ENCODE data around the gene MTCL3.

MTCL3 gene

DNA sequence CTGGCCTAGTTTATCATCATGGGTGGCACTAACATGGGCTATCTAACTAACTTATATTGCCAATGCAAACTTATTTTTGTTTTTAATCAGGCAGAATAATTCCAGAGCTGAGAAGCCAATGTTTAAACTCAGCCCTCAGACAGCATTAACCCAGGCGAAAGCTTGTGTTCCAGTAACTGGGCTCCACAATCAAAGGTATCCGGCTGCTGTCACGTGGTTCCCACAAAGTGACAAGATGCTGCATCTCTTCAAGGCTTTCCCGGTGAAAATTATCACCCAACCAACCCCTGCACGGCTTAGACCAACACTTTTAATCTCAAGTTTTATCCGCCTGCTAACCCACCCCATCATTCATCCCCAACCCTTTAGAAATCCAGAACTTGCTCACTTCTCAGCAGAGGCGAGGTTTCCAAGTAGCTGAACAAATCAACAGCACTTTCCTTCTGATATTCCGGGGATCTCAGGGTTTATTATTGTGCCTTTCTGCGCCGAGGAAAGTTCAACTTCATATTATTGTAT lies 885 bp downstream of the MTCL3 start:
- intact Hi-C loops (cut with DNase I; ENCODE audit: low total_unique reads) = no loop called here
- no peak for TF ChIP-seq CTCF (IDR thresholded peaks at IDR 0.05)
- no peak for DNase-seq (ENCODE audit: low spot score in 2 of 2)
- H3K4me3 ChIP-seq (ENCODE audit: low read depth, poor library complexity, severe bottlenecking) = no peak overlapping the region
- 17 to 21% methylated on average over 10 of the region's 10 CpGs for WGBS, 2 donors

DNA sequence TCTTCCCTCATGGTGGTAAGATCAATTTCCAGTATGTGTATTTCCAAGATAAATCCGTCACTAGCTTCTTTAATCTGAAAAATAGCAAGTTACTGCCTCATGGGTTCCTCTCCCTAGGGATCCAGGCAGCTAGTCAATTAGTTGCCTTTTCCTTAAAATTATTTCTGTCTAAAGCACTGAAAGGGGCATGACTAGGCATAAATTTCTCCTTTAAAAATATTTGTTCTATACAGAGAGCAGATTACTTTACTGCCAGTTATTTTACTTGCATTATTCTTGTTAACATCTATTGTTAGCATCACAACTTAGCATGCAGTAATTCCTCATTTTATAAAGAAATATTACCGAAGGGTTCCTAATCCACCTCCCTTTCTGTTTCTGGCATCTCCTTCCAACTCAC lies 1.4 kb downstream of the MTCL3 start:
- DNase-seq (ENCODE audit: low spot score in 2 of 2) = no peak
- no peak overlapping the region for H3K4me3 ChIP-seq (ENCODE audit: low read depth, poor library complexity, severe bottlenecking)
- 80 to 82% methylated on average over 2 of the region's 2 CpGs for WGBS, 2 donors
- intact Hi-C loops (cut with DNase I; ENCODE audit: low total_unique reads) = no loop called here
- no peak for TF ChIP-seq CTCF (IDR thresholded peaks at IDR 0.05)

GRCh38 chr6:127516662-127517273 lies 2.4 kb downstream of the MTCL3 start:
- TF ChIP-seq CTCF (IDR thresholded peaks at IDR 0.05) = no peak
- no peak for TF ChIP-seq POLR2A (IDR thresholded peaks at IDR 0.05)
- DNase-seq (ENCODE audit: low spot score in 2 of 2) = no peak
- intact Hi-C loops (cut with DNase I; ENCODE audit: low total_unique reads) = no loop called here
- WGBS, 2 donors = 10% methylated on average over 6 of the region's 6 CpGs
- no peak overlapping the region for H3K4me3 ChIP-seq (ENCODE audit: low read depth, poor library complexity, severe bottlenecking)

GRCh38 chr6:127515794-127516661 lies 3.1 kb downstream of the MTCL3 start:
- 1% methylated on average over 17 to 28 of the region's 76 CpGs for WGBS, 2 donors
- TF ChIP-seq CTCF (IDR thresholded peaks at IDR 0.05) = no peak
- TF ChIP-seq POLR2A (IDR thresholded peaks at IDR 0.05) = no peak
- intact Hi-C loops (cut with DNase I; ENCODE audit: low total_unique reads) = no loop called here
- peak overlapping the region; percentile 37 for H3K4me3 ChIP-seq (ENCODE audit: low read depth, poor library complexity, severe bottlenecking)
- peak in 1 of 2 donors; percentile 90 for DNase-seq (ENCODE audit: low spot score in 2 of 2)

GRCh38 chr6:127515234-127515793 lies 3.8 kb downstream of the MTCL3 start:
- H3K4me3 ChIP-seq (ENCODE audit: low read depth, poor library complexity, severe bottlenecking) = peak overlapping the region; percentile 37
- TF ChIP-seq CTCF (IDR thresholded peaks at IDR 0.05) (no peak), POLR2A (IDR thresholded peaks at IDR 0.05) (no peak)
- peak in 1 of 2 donors; percentile 70 for DNase-seq (ENCODE audit: low spot score in 2 of 2)
- intact Hi-C loops (cut with DNase I; ENCODE audit: low total_unique reads) = no loop called here
- 0 to 1% methylated on average over 22 to 28 of the region's 38 CpGs for WGBS, 2 donors

Data from lower leg skin (tissue), 4 donors.